Measurements from ENCODE around the gene CASKIN1.

CASKIN1 gene

DNA sequence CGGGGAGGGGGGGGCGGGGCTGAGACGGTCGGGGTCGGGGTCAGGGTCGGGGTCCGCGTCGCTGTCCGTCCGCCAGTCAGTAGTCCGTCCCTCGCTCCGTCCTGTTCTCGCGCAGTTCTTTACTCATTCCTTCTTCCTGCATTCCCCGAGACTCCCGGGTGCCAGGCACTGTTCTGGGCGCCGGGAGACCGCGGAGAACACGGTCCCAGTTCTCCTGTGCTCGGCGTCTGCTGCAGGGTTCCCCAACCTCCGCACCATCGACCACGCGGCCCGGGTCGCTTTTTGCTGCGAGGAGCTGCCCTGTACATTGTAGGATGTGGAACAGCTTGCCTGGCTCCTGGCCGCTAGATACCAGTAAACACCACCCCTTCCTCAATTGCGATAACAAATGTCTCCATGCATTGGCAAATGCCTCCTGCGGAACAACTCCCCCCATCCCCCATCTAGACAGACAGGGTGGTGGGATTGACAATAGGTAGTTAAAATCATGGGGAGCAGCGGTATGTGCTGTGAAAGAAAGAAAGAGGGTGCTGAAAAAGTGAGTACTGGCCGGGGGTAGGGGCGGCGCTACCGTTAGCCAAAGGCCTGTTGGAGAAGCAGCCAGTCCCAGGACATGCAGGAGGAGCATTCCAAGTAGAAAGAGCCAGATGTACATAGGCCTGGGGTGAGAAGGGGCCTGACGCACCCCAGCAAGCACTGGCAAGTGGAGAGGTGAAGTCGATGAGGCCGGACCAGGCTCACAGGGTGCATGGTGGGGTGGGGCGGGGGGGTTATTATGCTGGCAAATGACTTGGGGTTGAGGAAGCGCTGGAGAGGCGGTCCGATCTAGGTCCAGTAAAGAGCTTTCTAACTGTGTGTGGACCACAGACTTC is 40.2 kb downstream of the CASKIN1 start:
- Histone ChIP-seq H4K20me1 (ENCODE audit: insufficient read depth) (peaks cover 28% of the 10 kb centered on the region), H3K4me2 (peak overlapping the region; percentile 100), H3K27me3 (ENCODE audit: insufficient read depth, low read depth) (no peaks in the 10 kb centered on the region), H3K4me3 (IDR thresholded peaks at IDR 0.05; ENCODE audit: insufficient read depth, low read depth, low read length) (peak overlapping the region; percentile 56), H3K36me3 (ENCODE audit: insufficient read depth) (peaks cover 7% of the 10 kb centered on the region; the same call in 1 of the 2 replicates), H3K4me1 (ENCODE audit: low read depth, poor library complexity, severe bottlenecking) (peaks cover 41% of the 10 kb centered on the region), H2AFZ (ENCODE audit: low read depth) (no peak overlapping the region), H3K79me2 (ENCODE audit: insufficient read depth, low read depth) (peaks cover 69% of the 10 kb centered on the region), H3K9ac (peak overlapping the region; percentile 69), H3K27ac (peak overlapping the region; percentile 5; the same call in 1 of the 2 replicates)
- no peak for TF ChIP-seq CTCF (conservative IDR thresholded peaks at IDR 0.05; ENCODE audit: low read depth, low read length)

- Histone ChIP-seq H3K36me3 (ENCODE audit: insufficient read depth) (peaks cover 7% of the 10 kb centered on the region; the same call in 1 of the 2 replicates), H3K79me2 (ENCODE audit: insufficient read depth, low read depth) (peaks cover 68% of the 10 kb centered on the region), H3K4me2 (peak within 1 kb of the TSS; percentile 100), H3K9ac (peak within 1 kb of the TSS; percentile 96), H3K27ac (peak within 1 kb of the TSS; percentile 78), H3K27me3 (ENCODE audit: insufficient read depth, low read depth) (no peaks in the 10 kb centered on the region), H2AFZ (ENCODE audit: low read depth) (no peak within 1 kb of the TSS), H3K4me3 (IDR thresholded peaks at IDR 0.05; ENCODE audit: insufficient read depth, low read depth, low read length) (peak within 1 kb of the TSS; percentile 56), H3K4me1 (ENCODE audit: low read depth, poor library complexity, severe bottlenecking) (peaks cover 47% of the 10 kb centered on the region), H4K20me1 (ENCODE audit: insufficient read depth) (peaks cover 33% of the 10 kb centered on the region)
- no peak for TF ChIP-seq CTCF (conservative IDR thresholded peaks at IDR 0.05; ENCODE audit: low read depth, low read length)
Measured at GRCh38 chr16:2155091-2155950, 41.1 kb downstream of the CASKIN1 start, which contains the start of gene TRAF7. Gene TRAF7 (plus strand): TSS chr16:2155782. CDS start chr16:2163921, 8,139 bp downstream.

- Histone ChIP-seq H2AFZ (ENCODE audit: low read depth) (no peak overlapping the region), H3K9ac (peak overlapping the region; percentile 96), H3K4me1 (ENCODE audit: low read depth, poor library complexity, severe bottlenecking) (peaks cover 54% of the 10 kb centered on the region), H3K4me2 (peak overlapping the region; percentile 98), H3K79me2 (ENCODE audit: insufficient read depth, low read depth) (peaks cover 63% of the 10 kb centered on the region), H3K4me3 (IDR thresholded peaks at IDR 0.05; ENCODE audit: insufficient read depth, low read depth, low read length) (peak overlapping the region; percentile 28), H3K36me3 (ENCODE audit: insufficient read depth) (peaks cover 7% of the 10 kb centered on the region; the same call in 1 of the 2 replicates), H3K27me3 (ENCODE audit: insufficient read depth, low read depth) (no peaks in the 10 kb centered on the region), H4K20me1 (ENCODE audit: insufficient read depth) (peaks cover 33% of the 10 kb centered on the region), H3K27ac (peak overlapping the region; percentile 78)
- 0 out of 2 replicates have a peak, but pooled peaks have one; percentile 18 for TF ChIP-seq CTCF (conservative IDR thresholded peaks at IDR 0.05; ENCODE audit: low read depth, low read length)
Measured at GRCh38 chr16:2154533-2155090, 41.8 kb downstream of the CASKIN1 start.

Data from KMS-11 (cell line).